Measurements from ENCODE around the gene AURKAIP1. TPM values are rescaled to one million over a fixed set of nuclear protein-coding genes. Genes with fewer than 3 reads are reported as not detected.

AURKAIP1 gene
- total and polyA plus RNA-seq, 3 donors from 2014 or later = 224 to 328 (median 313) TPM

- intact Hi-C loops (cut with DNase I; ENCODE audit: low total_unique reads) = no loop called here
- no peak for DNase-seq
- 39 to 63% methylated on average over 33 to 52 of the region's 52 CpGs for WGBS, 2 donors
These were observed 1.0 kb downstream of the AURKAIP1 start for GRCh38 chr1:1373815-1374588.

GRCh38 chr1:1373051-1373814 is 1.8 kb downstream of the AURKAIP1 start:
- intact Hi-C loops (cut with DNase I; ENCODE audit: low total_unique reads) = no loop called here
- peaks cover 28% of the 10 kb centered on the region for H3K4me1 ChIP-seq
- no peaks in the 10 kb centered on the region for H3K9me3 ChIP-seq
- no peak overlapping the region for H3K27ac ChIP-seq
- no peaks in the 10 kb centered on the region for H3K36me3 ChIP-seq (ENCODE audit: low read depth, missing control alignments)
- no peaks in the 10 kb centered on the region for H3K27me3 ChIP-seq
- DNase-seq = no peak
- no peak for TF ChIP-seq POLR2A (IDR thresholded peaks at IDR 0.05)
- TF ChIP-seq CTCF (IDR thresholded peaks at IDR 0.05) = no peak
- H3K4me3 ChIP-seq = peak overlapping the region in 1 of 2 donors; percentile 91
- WGBS, 2 donors = 70 to 74% methylated on average over 25 to 26 of the region's 26 CpGs

More at GRCh38 chr1:1373815-1374588, 1.0 kb downstream of the AURKAIP1 start:
- Histone ChIP-seq H3K36me3 (ENCODE audit: low read depth, missing control alignments) (no peaks in the 10 kb centered on the region), H3K9me3 (no peaks in the 10 kb centered on the region), H3K4me3 (peak overlapping the region; percentile 91 to 100), H3K27ac (peak overlapping the region; percentile 7 to 82), H3K4me1 (peaks cover 28% of the 10 kb centered on the region), H3K27me3 (no peaks in the 10 kb centered on the region)
- TF ChIP-seq POLR2A (IDR thresholded peaks at IDR 0.05) = no peak
- TF ChIP-seq CTCF (IDR thresholded peaks at IDR 0.05) = no peak

GRCh38 chr1:1371746-1372711 is 3.0 kb downstream of the AURKAIP1 start:
- Histone ChIP-seq H3K4me1 (peaks cover 28% of the 10 kb centered on the region), H3K9me3 (no peaks in the 10 kb centered on the region), H3K4me3 (no peak overlapping the region), H3K27me3 (no peaks in the 10 kb centered on the region), H3K36me3 (ENCODE audit: low read depth, missing control alignments) (no peaks in the 10 kb centered on the region), H3K27ac (no peak overlapping the region)
- 45 to 51% methylated on average over 11 to 26 of the region's 26 CpGs for WGBS, 2 donors
- no peak for TF ChIP-seq POLR2A (IDR thresholded peaks at IDR 0.05)
- TF ChIP-seq CTCF (IDR thresholded peaks at IDR 0.05) = peak; percentile 76 to 98 (median 83)
- DNase-seq = peak; percentile 72
- intact Hi-C loops (cut with DNase I; ENCODE audit: low total_unique reads) = no loop called here

GRCh38 chr1:1371364-1371745 is 3.7 kb downstream of the AURKAIP1 start:
- intact Hi-C loops (cut with DNase I; ENCODE audit: low total_unique reads) = no loop called here
- Histone ChIP-seq H3K27me3 (no peaks in the 10 kb centered on the region), H3K27ac (no peak overlapping the region), H3K9me3 (no peaks in the 10 kb centered on the region), H3K4me1 (peaks cover 28% of the 10 kb centered on the region), H3K4me3 (no peak overlapping the region), H3K36me3 (ENCODE audit: low read depth, missing control alignments) (no peaks in the 10 kb centered on the region)
- 56 to 57% methylated on average over 8 to 12 of the region's 12 CpGs for WGBS, 2 donors
- no peak for DNase-seq
- TF ChIP-seq CTCF (IDR thresholded peaks at IDR 0.05) (no peak), POLR2A (IDR thresholded peaks at IDR 0.05) (no peak)

Measured in testis (tissue), 3 donors.